ENCODE measurements around the gene BST1. TPM values are rescaled to one million over a fixed set of nuclear protein-coding genes. Genes with fewer than 3 reads are reported as not detected.

BST1 gene
- total RNA-seq, 1 experiment from 2014 or later: 3.0 TPM

DNA sequence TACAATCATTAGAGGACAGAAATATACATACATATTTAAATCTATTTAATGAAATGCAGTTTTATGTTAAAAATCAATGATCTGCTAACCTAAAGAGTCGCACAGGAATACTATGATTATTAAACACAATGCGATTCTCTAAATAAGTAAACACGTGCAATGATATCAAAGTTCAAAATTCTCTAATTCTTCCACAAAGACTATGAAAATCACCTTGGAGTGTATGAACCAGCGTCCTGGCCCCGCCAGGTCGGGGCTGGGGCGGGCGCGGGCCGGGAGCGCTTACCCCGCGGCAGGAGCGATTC, 21.8 kb upstream of the BST1 start:
- TF ChIP-seq, protein P1, sequence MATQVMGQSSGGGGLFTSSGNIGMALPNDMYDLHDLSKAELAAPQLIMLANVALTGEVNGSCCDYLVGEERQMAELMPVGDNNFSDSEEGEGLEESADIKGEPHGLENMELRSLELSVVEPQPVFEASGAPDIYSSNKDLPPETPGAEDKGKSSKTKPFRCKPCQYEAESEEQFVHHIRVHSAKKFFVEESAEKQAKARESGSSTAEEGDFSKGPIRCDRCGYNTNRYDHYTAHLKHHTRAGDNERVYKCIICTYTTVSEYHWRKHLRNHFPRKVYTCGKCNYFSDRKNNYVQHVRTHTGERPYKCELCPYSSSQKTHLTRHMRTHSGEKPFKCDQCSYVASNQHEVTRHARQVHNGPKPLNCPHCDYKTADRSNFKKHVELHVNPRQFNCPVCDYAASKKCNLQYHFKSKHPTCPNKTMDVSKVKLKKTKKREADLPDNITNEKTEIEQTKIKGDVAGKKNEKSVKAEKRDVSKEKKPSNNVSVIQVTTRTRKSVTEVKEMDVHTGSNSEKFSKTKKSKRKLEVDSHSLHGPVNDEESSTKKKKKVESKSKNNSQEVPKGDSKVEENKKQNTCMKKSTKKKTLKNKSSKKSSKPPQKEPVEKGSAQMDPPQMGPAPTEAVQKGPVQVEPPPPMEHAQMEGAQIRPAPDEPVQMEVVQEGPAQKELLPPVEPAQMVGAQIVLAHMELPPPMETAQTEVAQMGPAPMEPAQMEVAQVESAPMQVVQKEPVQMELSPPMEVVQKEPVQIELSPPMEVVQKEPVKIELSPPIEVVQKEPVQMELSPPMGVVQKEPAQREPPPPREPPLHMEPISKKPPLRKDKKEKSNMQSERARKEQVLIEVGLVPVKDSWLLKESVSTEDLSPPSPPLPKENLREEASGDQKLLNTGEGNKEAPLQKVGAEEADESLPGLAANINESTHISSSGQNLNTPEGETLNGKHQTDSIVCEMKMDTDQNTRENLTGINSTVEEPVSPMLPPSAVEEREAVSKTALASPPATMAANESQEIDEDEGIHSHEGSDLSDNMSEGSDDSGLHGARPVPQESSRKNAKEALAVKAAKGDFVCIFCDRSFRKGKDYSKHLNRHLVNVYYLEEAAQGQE (IDR thresholded peaks at IDR 0.05; ENCODE audit: insufficient read depth in 1 of 2, low read depth in 2 of 2, low read length in 1 of 2): no peak
- no peak for TF ChIP-seq SIN3A (IDR thresholded peaks at IDR 0.05; ENCODE audit: borderline replicate concordance, insufficient read depth, low read depth, low read length)
- TF ChIP-seq, protein P2, sequence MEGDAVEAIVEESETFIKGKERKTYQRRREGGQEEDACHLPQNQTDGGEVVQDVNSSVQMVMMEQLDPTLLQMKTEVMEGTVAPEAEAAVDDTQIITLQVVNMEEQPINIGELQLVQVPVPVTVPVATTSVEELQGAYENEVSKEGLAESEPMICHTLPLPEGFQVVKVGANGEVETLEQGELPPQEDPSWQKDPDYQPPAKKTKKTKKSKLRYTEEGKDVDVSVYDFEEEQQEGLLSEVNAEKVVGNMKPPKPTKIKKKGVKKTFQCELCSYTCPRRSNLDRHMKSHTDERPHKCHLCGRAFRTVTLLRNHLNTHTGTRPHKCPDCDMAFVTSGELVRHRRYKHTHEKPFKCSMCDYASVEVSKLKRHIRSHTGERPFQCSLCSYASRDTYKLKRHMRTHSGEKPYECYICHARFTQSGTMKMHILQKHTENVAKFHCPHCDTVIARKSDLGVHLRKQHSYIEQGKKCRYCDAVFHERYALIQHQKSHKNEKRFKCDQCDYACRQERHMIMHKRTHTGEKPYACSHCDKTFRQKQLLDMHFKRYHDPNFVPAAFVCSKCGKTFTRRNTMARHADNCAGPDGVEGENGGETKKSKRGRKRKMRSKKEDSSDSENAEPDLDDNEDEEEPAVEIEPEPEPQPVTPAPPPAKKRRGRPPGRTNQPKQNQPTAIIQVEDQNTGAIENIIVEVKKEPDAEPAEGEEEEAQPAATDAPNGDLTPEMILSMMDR (IDR thresholded peaks at IDR 0.05): no peak
- TF ChIP-seq TCF7L2 (IDR thresholded peaks at IDR 0.05; ENCODE audit: low read depth, low read length): no peak
- TF ChIP-seq POLR2AphosphoS5 (IDR thresholded peaks at IDR 0.05; ENCODE audit: low read depth, low read length): no peak
- H3K4me3 ChIP-seq (ENCODE audit: low read depth in 2 of 2, low read length in 2 of 2): peak overlapping the region; percentile 93 to 94
- H3K4me1 ChIP-seq (ENCODE audit: control insufficient read depth, insufficient read depth, low read length): peaks cover 13% of the 10 kb centered on the region; the same call in 1 of the 2 replicates
- intact Hi-C loops (cut with micrococcal nuclease; ENCODE audit: unreplicated experiment): no loop called here
- ChIA-PET POLR2A (interaction anchor here (0.7 to 0.8 kb wide), 2 partner anchors 10 to 24 kb away, joined by 3 to 4 read pairs; no protein-coding TSS in a partner anchor), CTCF (no interaction called here)
- in situ Hi-C loops (cut with HindIII; ENCODE audit: low pct_unique_long_range_greater_than_20kb, low sequenced_read_pairs): no loop called here
- H3K9me3 ChIP-seq (ENCODE audit: control insufficient read depth, insufficient read depth, low read depth, low read length): no peaks in the 10 kb centered on the region
- ATAC-seq (no peak), DNase-seq (ENCODE audit: low read depth, low spot score) (no peak)
- H3K27me3 ChIP-seq (ENCODE audit: control insufficient read depth, insufficient read depth, low read length): no peaks in the 10 kb centered on the region
- BruUV-seq (replicated peaks): no TSS peak
- peak overlapping the region; percentile 94 for H3K27ac ChIP-seq (ENCODE audit: low read length)
- H3K36me3 ChIP-seq (ENCODE audit: control insufficient read depth, insufficient read depth, low read length): peaks cover 7% of the 10 kb centered on the region

DNA sequence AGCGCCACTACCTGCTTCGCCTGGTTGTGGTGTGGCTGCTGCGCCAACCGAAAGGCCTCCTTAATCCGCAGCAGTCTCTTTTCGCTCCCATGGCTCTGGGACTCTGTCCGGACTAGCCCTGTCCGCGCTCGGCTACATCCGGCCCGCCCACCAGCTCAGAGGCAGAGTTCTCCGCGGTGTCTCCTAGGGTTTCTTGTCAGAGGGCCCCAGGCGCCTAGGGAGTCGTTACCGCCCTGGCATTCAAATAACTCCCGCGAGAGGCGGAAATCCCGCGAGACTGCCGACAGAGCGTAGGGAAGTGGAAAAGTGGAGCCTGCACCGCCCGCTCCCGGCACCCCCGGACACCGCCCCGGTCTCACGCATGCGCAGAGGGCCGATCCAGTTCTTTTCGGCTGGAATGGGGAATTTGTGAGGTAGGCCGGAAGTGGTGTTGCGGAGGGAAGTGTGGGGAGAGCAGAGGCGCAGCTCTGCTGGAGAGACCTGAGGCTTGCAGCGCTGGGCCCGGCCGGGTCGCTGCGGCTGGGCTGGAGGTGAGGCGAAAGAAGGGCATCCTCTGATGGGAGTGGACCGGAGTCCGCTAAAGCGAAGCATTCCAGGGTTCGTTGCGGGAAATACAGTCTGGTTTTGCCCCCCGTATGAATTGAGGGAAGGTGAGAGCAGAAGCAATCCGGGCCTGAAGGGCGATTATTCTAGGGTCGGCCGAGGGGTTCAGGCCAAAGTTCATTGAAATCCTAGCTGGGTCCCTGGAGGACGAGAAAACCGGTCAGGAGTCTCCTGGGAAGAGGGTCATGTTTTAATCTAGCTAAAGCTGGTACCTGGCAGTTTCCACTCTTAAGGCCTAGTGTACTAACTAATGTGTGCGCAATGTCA, 21.3 kb upstream of the BST1 start, which contains the start of gene FAM200B:
Gene FAM200B, plus strand, starts transcription at position 456 of the 870 bp plus-strand sequence. CDS start 5,151 bp downstream, outside the sequence.
- H3K27ac ChIP-seq (ENCODE audit: low read length): peak within 1 kb of the TSS; percentile 99
- ChIA-PET CTCF (no interaction called here), POLR2A (interaction anchor here (0.6 to 0.8 kb wide), 3 partner anchors 9 to 722 kb away, joined by 3 to 4 read pairs (median 3); no protein-coding TSS in a partner anchor)
- intact Hi-C loops (cut with micrococcal nuclease; ENCODE audit: unreplicated experiment): no loop called here
- peak; percentile 91 for DNase-seq (ENCODE audit: low read depth, low spot score)
- TSS peak; percentile 86 for BruUV-seq (replicated peaks)
- ATAC-seq: peak; percentile 96
- H3K4me1 ChIP-seq (ENCODE audit: control insufficient read depth, insufficient read depth, low read length): peaks cover 13% of the 10 kb centered on the region; the same call in 1 of the 2 replicates
- H3K27me3 ChIP-seq (ENCODE audit: control insufficient read depth, insufficient read depth, low read length): no peaks in the 10 kb centered on the region
- TF ChIP-seq, protein P2 (IDR thresholded peaks at IDR 0.05): no peak
- TF ChIP-seq TCF7L2 (IDR thresholded peaks at IDR 0.05; ENCODE audit: low read depth, low read length): no peak
- peak; percentile 73; the same call in 1 of the 2 replicates for TF ChIP-seq POLR2AphosphoS5 (IDR thresholded peaks at IDR 0.05; ENCODE audit: low read depth, low read length)
- TF ChIP-seq, protein P1 (IDR thresholded peaks at IDR 0.05; ENCODE audit: insufficient read depth in 1 of 2, low read depth in 2 of 2, low read length in 1 of 2): no peak
- TF ChIP-seq SIN3A (IDR thresholded peaks at IDR 0.05; ENCODE audit: borderline replicate concordance, insufficient read depth, low read depth, low read length): peak; percentile 99
- in situ Hi-C loops (cut with HindIII; ENCODE audit: low pct_unique_long_range_greater_than_20kb, low sequenced_read_pairs): no loop called here
- H3K9me3 ChIP-seq (ENCODE audit: control insufficient read depth, insufficient read depth, low read depth, low read length): no peaks in the 10 kb centered on the region
- peak within 1 kb of the TSS; percentile 93 to 94 for H3K4me3 ChIP-seq (ENCODE audit: low read depth in 2 of 2, low read length in 2 of 2)
- peaks cover 11% of the 10 kb centered on the region for H3K36me3 ChIP-seq (ENCODE audit: control insufficient read depth, insufficient read depth, low read length)
